PC-9 (cell line): Measurements from ENCODE around the gene AFG3L2.

Source experiments
- EZH2 ChIP-seq: fragments of 200-600 bp; sonication (generic); IDR thresholded peaks from 2 replicates; pipeline ENCODE4 v1.8.0; 2017; ENCODE audit warnings: antibody characterized with exemption, low read depth
- TF ChIP-seq, protein P1 (sequence below): fragments of 200-600 bp; sonication (generic); conservative IDR thresholded peaks from 2 replicates; pipeline ENCODE4 v1.6.1; 2017; ENCODE audit warnings: mixed run types, antibody characterized with exemption, mild to moderate bottlenecking, moderate library complexity

DNA sequence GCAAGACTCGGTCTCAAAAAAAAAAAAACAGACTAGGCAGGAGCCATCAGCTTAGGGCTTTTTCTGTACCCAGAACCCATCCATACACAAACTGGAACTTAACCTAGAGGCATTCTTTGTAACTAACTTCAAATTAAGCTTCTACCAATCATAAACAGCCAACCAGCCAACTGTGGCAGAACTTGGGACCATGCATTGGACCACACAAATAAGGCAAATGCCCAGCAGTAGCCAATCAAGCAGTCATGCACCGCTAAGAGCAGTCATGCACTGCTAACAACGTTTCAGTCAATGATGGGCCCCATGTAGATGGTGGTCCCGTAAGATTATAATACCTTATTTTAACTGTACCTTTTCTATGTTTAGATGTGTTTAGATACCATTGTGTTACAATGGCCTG is 46.3 kb downstream of the AFG3L2 start:
- TF ChIP-seq, protein P1, sequence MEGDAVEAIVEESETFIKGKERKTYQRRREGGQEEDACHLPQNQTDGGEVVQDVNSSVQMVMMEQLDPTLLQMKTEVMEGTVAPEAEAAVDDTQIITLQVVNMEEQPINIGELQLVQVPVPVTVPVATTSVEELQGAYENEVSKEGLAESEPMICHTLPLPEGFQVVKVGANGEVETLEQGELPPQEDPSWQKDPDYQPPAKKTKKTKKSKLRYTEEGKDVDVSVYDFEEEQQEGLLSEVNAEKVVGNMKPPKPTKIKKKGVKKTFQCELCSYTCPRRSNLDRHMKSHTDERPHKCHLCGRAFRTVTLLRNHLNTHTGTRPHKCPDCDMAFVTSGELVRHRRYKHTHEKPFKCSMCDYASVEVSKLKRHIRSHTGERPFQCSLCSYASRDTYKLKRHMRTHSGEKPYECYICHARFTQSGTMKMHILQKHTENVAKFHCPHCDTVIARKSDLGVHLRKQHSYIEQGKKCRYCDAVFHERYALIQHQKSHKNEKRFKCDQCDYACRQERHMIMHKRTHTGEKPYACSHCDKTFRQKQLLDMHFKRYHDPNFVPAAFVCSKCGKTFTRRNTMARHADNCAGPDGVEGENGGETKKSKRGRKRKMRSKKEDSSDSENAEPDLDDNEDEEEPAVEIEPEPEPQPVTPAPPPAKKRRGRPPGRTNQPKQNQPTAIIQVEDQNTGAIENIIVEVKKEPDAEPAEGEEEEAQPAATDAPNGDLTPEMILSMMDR: no peak
- no peak for TF ChIP-seq EZH2
